Measurements from ENCODE around the gene FAM13C.
"Not testable (repeated sequence)": the region's sequence is repeated elsewhere in the genome, so short reads cannot be mapped to it uniquely, and the experiment has no call there.

Gene FAM13C

DNA sequence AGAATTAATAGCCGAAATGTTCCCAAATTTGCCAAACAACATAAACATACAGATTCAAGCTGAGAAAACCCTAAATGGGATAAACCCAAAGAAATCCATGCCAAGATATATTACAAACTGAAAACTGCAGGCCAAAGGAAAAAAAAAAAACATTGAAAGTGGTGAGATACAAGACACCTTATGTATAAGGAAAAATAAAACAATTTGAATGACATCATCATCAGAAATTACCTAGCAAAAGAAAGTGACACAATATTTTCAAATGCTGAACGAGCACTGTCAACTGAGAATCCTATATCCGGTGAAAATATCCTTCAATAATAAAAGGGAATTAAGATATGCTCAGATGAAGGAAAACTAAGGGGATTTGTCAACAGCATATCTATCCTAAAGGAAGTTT, 119.4 kb downstream of the FAM13C start:
- ATAC-seq: no peak
- TF ChIP-seq TCF4 (CRISPR knock-in tag; IDR thresholded peaks at IDR 0.05; ENCODE audit: borderline replicate concordance) (no peak), CSDC2 (CRISPR knock-in tag; IDR thresholded peaks at IDR 0.05) (no peak), ZNF70 (CRISPR knock-in tag; IDR thresholded peaks at IDR 0.05) (no peak), ARNTL (CRISPR knock-in tag; IDR thresholded peaks at IDR 0.05; ENCODE audit: borderline replicate concordance, low read depth) (no peak), ZC3H10 (CRISPR knock-in tag; IDR thresholded peaks at IDR 0.05) (no peak), OSR1 (CRISPR knock-in tag; IDR thresholded peaks at IDR 0.05) (no peak), ISL1 (CRISPR knock-in tag; IDR thresholded peaks at IDR 0.05) (no peak), ZNF8 (CRISPR knock-in tag; IDR thresholded peaks at IDR 0.05) (no peak), ZNF565 (CRISPR knock-in tag; conservative IDR thresholded peaks at IDR 0.05; ENCODE audit: low read depth) (no peak), GLIS3 (CRISPR knock-in tag; IDR thresholded peaks at IDR 0.05) (no peak), RARB (CRISPR knock-in tag; IDR thresholded peaks at IDR 0.05) (no peak), BACH2 (CRISPR knock-in tag; IDR thresholded peaks at IDR 0.05; ENCODE audit: borderline replicate concordance) (no peak), ZFP30 (CRISPR knock-in tag; IDR thresholded peaks at IDR 0.05) (no peak), SNAI2 (CRISPR knock-in tag; IDR thresholded peaks at IDR 0.05) (no peak), ZFP3 (CRISPR knock-in tag; IDR thresholded peaks at IDR 0.05) (no peak), PPARA (CRISPR knock-in tag; IDR thresholded peaks at IDR 0.05; ENCODE audit: borderline replicate concordance) (no peak)
- TF ChIP-seq, protein P1, sequence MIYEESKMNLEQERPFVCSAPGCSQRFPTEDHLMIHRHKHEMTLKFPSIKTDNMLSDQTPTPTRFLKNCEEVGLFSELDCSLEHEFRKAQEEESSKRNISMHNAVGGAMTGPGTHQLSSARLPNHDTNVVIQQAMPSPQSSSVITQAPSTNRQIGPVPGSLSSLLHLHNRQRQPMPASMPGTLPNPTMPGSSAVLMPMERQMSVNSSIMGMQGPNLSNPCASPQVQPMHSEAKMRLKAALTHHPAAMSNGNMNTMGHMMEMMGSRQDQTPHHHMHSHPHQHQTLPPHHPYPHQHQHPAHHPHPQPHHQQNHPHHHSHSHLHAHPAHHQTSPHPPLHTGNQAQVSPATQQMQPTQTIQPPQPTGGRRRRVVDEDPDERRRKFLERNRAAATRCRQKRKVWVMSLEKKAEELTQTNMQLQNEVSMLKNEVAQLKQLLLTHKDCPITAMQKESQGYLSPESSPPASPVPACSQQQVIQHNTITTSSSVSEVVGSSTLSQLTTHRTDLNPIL (CRISPR knock-in tag; IDR thresholded peaks at IDR 0.05; ENCODE audit: low read depth): no peak
- TF ChIP-seq, protein P2, sequence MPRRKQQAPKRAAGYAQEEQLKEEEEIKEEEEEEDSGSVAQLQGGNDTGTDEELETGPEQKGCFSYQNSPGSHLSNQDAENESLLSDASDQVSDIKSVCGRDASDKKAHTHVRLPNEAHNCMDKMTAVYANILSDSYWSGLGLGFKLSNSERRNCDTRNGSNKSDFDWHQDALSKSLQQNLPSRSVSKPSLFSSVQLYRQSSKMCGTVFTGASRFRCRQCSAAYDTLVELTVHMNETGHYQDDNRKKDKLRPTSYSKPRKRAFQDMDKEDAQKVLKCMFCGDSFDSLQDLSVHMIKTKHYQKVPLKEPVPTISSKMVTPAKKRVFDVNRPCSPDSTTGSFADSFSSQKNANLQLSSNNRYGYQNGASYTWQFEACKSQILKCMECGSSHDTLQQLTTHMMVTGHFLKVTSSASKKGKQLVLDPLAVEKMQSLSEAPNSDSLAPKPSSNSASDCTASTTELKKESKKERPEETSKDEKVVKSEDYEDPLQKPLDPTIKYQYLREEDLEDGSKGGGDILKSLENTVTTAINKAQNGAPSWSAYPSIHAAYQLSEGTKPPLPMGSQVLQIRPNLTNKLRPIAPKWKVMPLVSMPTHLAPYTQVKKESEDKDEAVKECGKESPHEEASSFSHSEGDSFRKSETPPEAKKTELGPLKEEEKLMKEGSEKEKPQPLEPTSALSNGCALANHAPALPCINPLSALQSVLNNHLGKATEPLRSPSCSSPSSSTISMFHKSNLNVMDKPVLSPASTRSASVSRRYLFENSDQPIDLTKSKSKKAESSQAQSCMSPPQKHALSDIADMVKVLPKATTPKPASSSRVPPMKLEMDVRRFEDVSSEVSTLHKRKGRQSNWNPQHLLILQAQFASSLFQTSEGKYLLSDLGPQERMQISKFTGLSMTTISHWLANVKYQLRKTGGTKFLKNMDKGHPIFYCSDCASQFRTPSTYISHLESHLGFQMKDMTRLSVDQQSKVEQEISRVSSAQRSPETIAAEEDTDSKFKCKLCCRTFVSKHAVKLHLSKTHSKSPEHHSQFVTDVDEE (CRISPR knock-in tag; IDR thresholded peaks at IDR 0.05): no peak
- TF ChIP-seq, protein P3, sequence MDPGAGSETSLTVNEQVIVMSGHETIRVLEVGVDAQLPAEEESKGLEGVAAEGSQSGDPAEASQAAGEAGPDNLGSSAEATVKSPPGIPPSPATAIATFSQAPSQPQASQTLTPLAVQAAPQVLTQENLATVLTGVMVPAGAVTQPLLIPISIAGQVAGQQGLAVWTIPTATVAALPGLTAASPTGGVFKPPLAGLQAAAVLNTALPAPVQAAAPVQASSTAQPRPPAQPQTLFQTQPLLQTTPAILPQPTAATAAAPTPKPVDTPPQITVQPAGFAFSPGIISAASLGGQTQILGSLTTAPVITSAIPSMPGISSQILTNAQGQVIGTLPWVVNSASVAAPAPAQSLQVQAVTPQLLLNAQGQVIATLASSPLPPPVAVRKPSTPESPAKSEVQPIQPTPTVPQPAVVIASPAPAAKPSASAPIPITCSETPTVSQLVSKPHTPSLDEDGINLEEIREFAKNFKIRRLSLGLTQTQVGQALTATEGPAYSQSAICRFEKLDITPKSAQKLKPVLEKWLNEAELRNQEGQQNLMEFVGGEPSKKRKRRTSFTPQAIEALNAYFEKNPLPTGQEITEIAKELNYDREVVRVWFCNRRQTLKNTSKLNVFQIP (CRISPR knock-in tag; IDR thresholded peaks at IDR 0.05; ENCODE audit: borderline replicate concordance, low read depth): no peak
- TF ChIP-seq, protein P4, sequence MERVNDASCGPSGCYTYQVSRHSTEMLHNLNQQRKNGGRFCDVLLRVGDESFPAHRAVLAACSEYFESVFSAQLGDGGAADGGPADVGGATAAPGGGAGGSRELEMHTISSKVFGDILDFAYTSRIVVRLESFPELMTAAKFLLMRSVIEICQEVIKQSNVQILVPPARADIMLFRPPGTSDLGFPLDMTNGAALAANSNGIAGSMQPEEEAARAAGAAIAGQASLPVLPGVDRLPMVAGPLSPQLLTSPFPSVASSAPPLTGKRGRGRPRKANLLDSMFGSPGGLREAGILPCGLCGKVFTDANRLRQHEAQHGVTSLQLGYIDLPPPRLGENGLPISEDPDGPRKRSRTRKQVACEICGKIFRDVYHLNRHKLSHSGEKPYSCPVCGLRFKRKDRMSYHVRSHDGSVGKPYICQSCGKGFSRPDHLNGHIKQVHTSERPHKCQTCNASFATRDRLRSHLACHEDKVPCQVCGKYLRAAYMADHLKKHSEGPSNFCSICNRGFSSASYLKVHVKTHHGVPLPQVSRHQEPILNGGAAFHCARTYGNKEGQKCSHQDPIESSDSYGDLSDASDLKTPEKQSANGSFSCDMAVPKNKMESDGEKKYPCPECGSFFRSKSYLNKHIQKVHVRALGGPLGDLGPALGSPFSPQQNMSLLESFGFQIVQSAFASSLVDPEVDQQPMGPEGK (CRISPR knock-in tag; IDR thresholded peaks at IDR 0.05; ENCODE audit: borderline replicate concordance): no peak

DNA sequence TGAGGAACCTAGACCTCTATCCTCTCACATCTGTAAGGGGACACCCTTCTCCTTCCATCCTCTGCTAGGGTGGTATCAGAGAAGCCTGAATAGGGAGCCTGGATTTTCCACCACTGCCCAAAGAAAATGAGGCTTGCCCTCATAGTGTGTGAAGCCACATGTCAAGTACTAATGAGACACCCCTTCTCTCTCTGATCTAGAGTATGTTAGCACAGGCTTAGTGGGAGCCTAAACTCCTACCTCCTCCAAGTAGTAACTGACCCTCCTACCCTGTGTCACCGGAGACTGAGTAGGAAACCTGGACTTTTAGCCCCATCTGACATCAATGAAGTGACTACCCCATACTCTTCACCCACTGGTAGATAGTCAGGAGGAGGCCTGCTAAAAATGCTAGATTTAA, 120.3 kb downstream of the FAM13C start:
- TF ChIP-seq ZFP3 (CRISPR knock-in tag; IDR thresholded peaks at IDR 0.05): no peak
- no peak for TF ChIP-seq ZNF565 (CRISPR knock-in tag; conservative IDR thresholded peaks at IDR 0.05; ENCODE audit: low read depth)
- TF ChIP-seq, protein P5, sequence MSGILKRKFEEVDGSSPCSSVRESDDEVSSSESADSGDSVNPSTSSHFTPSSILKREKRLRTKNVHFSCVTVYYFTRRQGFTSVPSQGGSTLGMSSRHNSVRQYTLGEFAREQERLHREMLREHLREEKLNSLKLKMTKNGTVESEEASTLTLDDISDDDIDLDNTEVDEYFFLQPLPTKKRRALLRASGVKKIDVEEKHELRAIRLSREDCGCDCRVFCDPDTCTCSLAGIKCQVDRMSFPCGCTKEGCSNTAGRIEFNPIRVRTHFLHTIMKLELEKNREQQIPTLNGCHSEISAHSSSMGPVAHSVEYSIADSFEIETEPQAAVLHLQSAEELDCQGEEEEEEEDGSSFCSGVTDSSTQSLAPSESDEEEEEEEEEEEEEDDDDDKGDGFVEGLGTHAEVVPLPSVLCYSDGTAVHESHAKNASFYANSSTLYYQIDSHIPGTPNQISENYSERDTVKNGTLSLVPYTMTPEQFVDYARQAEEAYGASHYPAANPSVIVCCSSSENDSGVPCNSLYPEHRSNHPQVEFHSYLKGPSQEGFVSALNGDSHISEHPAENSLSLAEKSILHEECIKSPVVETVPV (CRISPR knock-in tag; IDR thresholded peaks at IDR 0.05): no peak
- TF ChIP-seq RARB (CRISPR knock-in tag; IDR thresholded peaks at IDR 0.05): no peak
- no peak for TF ChIP-seq OSR1 (CRISPR knock-in tag; IDR thresholded peaks at IDR 0.05)
- no peak for TF ChIP-seq GLIS3 (CRISPR knock-in tag; IDR thresholded peaks at IDR 0.05)
- TF ChIP-seq PPARA (CRISPR knock-in tag; IDR thresholded peaks at IDR 0.05; ENCODE audit: borderline replicate concordance): no peak
- ATAC-seq: no peak

DNA sequence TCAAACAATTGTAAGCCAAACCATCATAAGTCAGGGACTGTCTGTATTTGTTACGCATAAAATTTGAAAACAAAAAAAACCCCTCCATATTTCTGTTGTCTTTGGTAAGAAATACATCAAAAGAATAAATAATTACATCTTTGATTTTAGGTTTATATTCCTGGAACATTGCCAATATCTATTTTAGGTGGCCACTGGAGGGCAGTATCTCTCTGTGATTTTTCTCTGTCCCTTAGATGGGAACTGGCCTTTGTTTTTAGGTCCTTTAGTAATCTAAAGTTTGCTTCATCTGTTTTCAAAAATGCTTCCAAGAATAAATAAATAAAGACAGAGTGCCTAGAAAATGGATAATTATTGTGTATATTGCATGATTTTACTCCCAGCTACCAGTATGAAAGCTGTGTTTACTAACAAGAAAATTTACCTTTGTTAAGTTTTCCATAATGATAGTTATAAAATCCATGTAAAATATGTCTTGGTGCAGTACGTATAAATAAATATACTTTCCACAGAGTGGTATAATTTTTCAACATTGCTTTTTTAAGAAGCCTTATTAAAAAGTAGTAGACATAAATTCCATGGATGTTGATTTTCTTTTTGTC, 121.7 kb downstream of the FAM13C start:
- peak; percentile 62; the same call in 2 of the 3 replicates for ATAC-seq
- no peak for TF ChIP-seq CSDC2 (CRISPR knock-in tag; IDR thresholded peaks at IDR 0.05)
- TF ChIP-seq, protein P3 (CRISPR knock-in tag; IDR thresholded peaks at IDR 0.05; ENCODE audit: borderline replicate concordance, low read depth): no peak
- TF ChIP-seq ISL1 (CRISPR knock-in tag; IDR thresholded peaks at IDR 0.05): no peak

DNA sequence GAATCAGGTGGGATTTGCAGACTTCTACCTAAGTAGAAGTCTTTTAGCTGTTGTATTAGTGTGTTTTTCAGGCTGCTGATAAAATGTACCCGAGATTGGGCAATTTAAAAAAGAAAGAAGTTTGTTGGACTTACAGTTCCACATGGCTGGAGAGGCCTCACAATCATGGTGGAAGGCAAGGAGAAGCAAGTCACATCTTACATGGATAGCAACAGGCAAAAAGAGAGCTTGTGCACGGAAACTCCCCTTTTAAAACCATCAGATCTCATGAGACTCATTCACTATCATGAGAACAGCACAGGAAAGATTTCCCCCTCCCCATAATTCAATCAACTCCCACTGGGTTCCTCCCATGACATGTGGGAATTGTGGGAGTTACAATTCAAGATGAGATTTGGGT, 123.2 kb downstream of the FAM13C start:
- not testable (repeated sequence) for ATAC-seq
